CD1c-positive myeloid dendritic cell (primary cell): ENCODE data around the gene GSTP1.
A peak's percentile ranks its signal among the peaks of the same experiment; 100 is the strongest.

Experiments used
- DNase-seq: peaks from one replicate; pipeline ENCODE4 v3.0.0-alpha.2; 2016; ENCODE audit errors: extremely low spot score

Gene GSTP1

DNA sequence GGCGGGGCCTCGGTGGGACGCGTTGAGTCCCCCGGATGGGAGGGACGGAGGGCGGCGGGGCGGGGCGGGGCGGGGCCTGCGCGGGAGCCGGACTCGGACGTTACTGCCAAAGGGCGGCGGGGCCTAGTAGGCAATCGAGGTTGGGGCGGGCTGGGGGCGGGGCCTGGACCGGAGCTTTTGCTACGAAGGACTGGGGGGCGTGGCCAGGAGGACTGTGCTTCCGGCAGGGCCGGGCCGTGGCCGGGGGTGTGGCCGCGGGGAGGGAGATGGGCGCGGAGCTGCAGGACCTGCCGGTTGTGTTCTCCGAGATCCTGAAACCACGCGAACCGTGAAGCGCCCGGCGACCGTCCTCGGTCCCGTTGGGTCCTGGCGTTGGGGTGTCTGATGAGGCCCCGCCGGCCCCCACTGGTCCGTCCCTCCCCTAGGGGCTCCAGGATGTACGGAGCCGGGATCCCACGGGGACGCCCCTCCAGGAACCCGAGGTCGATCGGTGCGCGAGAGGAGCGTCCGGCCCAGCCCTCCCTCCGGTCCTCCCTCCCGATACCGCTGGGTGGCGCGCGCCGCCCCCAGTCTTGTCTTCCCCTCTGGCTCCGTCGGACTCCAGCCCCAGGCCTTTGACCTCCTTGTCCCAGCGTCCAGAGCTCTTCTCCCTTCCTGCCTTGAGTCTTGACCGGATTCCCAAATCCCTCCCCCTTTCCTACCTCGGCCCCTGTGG, 46.8 kb downstream of the GSTP1 start:
- DNase-seq, result peak; percentile 98

DNA sequence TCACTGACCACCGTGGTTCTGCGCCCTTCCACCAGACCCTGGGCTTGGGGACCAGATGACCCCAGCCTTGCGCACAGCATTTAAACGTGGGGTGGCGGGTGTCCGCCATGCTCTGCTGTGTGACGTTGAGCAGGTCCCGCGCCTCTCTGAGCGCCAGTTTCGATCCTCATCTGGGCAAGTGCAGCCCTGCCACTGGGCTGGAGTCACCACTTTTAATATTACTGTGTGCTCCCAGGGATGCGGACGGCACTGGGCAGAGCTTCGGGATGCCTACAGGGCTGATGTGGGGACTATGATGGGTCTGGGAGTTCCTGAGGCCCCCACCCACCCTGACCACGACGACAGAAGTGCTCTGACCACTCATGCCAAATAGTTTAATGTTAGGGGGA, 47.3 kb downstream of the GSTP1 start:
- no peak for DNase-seq

DNA sequence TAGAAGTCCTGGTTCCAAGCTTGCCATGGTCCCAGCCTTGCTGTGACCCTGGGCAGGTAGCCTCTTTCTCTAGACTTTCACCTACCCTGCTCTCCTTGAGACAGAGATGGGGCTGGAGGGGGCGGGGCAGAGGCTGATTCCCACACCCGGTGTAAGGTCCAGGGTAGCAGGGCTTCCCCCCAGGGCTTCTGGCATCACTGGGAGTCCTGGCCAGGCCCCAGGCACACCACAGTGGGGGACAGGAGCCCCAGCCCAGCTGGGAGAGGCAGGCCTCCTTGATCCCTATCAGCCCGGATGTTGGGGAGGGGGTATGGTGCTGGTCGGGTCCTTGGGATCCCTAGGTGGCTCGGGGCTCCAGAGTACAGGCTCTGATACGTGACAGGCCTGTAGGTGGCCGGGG, 47.8 kb downstream of the GSTP1 start:
- DNase-seq, result no peak

DNA sequence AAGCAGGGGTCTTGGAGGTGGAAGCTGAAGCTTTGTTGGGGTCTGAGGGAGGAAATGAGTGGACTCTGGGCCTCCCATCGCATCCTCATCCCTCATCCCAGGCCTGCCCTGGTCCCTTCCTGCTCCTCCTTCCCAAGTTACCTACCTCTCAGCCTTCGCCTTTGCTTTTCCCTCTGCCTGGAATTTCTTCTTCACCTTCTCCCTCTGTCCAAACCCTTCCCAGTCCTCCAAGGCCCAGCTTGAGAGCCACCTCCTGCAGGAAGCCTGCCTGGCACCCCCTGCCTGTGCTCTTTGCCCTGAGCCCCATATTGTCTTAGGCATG, 48.2 kb downstream of the GSTP1 start:
- DNase-seq, result no peak

DNA sequence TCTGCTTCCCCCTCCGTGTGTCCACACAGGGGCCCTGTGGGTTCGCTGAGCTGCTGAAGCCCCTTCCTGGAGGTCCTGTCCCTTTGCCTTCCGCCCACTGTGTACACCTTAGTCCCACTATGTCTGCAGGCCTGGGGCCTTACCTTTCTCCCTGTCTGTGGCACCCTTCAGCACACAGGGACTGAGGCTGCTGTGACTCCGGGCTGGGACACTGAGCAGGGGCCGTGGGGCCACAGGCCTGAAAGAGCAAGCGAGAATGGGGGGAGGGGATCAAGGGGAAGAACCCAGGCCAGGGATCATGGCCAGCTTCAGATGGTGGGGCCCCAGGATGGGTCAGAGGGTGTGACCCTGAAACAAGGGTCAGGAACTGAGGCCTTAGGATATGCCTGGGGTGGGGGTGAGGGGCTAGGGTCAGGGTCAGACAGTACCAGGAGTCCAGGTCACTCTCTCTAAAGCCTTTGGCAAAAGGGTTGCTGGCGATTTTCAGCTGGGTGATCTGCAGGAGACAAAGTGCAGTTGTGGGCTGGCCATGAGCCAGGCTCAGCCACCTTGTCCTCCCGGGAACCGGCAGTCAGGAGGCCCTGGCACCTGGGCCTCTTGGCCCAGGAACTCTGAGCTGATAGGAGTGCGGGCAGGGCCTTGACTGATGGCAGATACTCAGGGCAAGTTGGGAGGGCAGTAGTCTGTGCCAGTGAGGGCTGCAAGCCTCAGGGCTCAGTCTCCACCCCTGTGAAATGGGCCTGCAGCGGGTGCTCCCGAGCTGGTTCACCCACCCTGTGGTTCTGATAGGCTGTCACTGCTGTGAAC, 48.8 kb downstream of the GSTP1 start:
- no peak for DNase-seq

DNA sequence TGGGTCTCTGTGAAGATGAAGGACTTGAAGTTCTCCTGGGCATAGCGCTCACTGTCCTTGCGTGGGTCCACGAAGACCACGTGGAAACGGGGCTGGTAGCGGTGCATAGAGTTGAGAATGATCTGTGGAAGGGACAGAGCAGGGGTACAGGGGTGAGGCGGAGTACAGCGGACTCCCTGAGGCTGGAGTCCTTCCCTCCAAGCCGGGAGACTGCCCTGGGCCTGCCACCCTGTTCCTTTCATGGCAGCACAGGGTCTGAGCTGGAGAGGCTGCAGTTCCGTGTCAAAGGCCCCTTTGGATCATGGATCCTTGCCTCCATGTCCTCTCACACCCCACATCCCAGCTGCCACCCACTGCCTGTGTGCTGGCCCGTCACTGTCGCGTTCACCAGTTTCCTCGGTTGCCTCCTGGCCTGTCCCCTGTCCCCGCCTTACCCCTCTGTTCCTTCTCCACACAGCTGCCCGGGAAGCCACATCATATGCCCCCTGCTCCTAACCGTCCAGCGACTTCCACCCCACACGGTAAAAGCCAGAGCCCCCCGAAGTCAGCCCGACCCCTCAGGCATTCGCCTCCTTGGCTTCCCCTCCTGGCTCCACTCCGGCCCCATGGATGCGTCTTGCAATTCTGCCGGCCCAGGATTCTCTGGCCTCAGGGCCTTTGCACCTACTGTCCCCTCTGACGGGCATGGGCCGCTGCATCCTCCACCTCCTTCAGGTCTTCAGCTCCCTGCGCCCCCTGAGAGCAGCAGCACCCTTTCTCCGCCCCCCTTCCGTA, 49.6 kb downstream of the GSTP1 start:
- DNase-seq, result no peak

DNA sequence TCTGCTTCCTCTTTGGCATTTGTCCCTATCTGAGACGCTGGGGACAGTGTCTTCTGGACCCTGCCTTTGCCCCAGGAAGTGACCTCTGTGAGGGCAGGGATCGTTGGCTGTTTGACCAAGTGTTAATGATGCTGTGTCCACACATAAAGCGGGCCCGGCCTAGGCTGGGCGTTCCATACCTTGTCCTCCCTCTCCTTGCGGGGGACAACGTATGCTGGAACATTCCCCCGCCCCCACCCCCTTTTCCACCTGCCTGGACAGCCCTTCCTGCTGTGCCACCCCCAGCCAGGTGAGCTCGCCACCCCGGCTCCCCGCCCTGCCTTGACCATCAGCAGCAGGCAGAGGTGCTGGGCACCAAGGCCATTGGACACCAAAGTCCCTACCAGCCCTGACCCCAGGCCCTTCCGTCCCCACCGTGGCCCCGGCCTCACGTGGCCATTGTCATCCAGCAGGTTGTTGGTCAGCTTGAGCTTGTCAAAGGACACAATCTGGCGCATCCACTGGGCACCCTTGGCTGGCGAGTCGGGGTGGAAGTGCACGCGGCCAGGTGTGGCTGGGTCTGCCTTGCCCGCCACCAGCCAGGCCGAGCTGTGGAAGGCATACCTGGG, 50.2 kb downstream of the GSTP1 start:
- no peak for DNase-seq

DNA sequence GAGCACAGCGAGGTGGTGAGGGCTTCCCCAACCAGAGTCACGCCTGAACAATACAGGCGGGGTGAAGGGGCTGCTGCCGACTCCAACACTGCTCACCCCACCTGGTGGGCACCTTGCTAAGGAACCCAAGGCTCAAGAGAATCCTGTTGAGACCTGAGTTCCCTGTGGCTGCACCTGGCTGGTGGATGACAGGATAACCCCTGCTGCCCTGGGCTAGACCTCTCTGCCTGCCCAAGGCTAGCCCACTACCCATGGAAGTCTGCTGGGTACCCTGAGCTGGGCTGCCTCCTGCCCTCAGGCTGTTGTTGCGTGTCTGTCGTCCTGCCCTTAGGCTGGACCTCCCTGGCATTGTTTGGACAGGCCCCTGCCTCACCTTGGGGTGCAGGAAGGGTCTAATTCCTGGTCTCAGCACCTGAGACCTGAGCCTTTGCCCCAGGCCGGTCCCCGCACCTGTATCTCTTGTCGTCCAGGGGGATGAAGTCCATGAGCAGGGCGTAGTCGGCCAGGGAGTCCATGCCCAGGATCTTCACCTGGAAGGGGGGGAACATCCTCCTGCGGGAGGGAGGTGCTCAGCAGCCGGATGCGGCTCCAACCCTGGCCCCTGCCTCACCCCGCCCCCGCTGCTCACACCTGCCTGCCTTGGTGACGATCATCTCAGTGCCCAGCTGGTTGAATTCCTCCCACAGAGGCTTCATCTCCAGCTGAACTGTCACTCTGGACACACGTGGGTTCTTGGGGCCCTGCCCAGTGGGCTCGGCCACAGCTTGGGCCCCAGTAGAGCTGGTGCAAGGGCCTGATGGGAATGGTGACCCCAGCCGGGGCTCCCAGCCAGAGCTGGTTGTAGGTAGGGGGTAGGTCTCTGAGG, 51.0 kb downstream of the GSTP1 start:
- DNase-seq, result no peak

DNA sequence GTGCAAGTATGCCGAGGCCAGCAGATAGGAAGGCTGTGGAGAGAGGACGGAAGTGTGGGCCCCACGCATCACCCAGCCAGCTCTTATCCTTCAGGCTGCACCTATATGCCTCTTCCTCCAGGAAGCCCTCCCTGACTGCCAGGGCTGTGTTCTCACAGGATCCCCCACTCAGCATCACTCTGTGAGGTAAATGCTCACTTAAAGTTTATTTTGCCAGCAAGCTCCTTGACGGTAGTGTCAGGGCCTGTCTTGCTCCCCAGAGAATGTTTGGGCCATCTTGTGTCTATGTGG, 51.6 kb downstream of the GSTP1 start:
- DNase-seq, result no peak
